Prostate gland (tissue), 2 donors: ENCODE results near the gene MCC.

Experiments
- POLR2A ChIP-seq: fragments of 450-650 bp; IDR thresholded peaks from one replicate; pipeline ENCODE4 v1.6.1; 2016; ENCODE audit warnings: antibody characterized with exemption, mild to moderate bottlenecking
- TF ChIP-seq, protein P1 (sequence below), 4 experiments: fragments of 200-600 bp in 2 of 4; fragments of 450-650 bp in 2 of 4; sonication (generic) in 2 of 4; IDR thresholded peaks; 1 replicate in 3 of 4; 2 replicates in 1 of 4; pipeline ENCODE4 v1.5.1; 2016 to 2019; ENCODE audit warnings: antibody characterized with exemption in 4 of 4, mild to moderate bottlenecking in 2 of 4, moderate library complexity in 2 of 4

DNA sequence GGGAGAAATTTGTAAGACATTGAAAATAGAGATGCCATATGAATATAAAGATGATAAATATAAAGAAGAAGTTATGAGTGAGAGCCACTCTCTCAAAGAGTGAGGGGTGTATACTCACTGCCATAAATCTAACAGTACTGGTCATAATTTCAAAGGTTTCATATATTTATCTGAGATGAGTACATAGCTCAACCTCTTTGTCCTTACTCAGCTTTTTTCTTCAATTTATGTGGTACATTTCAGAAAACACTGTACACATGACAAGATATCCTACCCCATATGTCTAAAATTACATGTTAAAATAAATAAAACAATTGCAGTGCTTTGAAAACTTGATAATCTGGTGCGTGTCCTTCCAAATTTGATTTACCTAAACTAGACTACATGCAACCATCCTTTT is 5.2 kb upstream of the MCC start:
- TF ChIP-seq POLR2A, result no peak
- TF ChIP-seq, protein P1, sequence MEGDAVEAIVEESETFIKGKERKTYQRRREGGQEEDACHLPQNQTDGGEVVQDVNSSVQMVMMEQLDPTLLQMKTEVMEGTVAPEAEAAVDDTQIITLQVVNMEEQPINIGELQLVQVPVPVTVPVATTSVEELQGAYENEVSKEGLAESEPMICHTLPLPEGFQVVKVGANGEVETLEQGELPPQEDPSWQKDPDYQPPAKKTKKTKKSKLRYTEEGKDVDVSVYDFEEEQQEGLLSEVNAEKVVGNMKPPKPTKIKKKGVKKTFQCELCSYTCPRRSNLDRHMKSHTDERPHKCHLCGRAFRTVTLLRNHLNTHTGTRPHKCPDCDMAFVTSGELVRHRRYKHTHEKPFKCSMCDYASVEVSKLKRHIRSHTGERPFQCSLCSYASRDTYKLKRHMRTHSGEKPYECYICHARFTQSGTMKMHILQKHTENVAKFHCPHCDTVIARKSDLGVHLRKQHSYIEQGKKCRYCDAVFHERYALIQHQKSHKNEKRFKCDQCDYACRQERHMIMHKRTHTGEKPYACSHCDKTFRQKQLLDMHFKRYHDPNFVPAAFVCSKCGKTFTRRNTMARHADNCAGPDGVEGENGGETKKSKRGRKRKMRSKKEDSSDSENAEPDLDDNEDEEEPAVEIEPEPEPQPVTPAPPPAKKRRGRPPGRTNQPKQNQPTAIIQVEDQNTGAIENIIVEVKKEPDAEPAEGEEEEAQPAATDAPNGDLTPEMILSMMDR (IDR thresholded peaks at IDR 0.05), result no peak
